Right lung (tissue), 5 donors: ENCODE data around the gene ACSF3. TPM values are rescaled to one million over a fixed set of nuclear protein-coding genes. Genes with fewer than 3 reads are reported as not detected.
"Not testable (repeated sequence)": the region's sequence is repeated elsewhere in the genome, so short reads cannot be mapped to it uniquely, and the experiment has no call there.

Experiments
- DNase-seq, 2 donors: peaks; one replicate each; pipeline ENCODE4 v3.0.0-alpha.2; 2013
- polyA plus RNA-seq, 5 donors: library from polyadenylated mRNA; unstranded; fragments of 120-200 nt; gene quantifications; one replicate each; pipeline versions ENCODE4 v1.2.1 to v1.2.3, GENCODE V29; 2013; ENCODE audit warnings: inconsistent platforms in 1 of 5, low replicate concordance in 1 of 5; ENCODE audit not compliant: insufficient read length in 5 of 5, insufficient read depth in 1 of 5

The ACSF3 gene
- polyA plus RNA-seq, 5 donors, result 27.9 to 36.5 (median 33.4) TPM

GRCh38 chr16:89188471-89189357 lies 95.1 kb downstream of the ACSF3 start:
- DNase-seq, result not testable (repeated sequence)

DNA sequence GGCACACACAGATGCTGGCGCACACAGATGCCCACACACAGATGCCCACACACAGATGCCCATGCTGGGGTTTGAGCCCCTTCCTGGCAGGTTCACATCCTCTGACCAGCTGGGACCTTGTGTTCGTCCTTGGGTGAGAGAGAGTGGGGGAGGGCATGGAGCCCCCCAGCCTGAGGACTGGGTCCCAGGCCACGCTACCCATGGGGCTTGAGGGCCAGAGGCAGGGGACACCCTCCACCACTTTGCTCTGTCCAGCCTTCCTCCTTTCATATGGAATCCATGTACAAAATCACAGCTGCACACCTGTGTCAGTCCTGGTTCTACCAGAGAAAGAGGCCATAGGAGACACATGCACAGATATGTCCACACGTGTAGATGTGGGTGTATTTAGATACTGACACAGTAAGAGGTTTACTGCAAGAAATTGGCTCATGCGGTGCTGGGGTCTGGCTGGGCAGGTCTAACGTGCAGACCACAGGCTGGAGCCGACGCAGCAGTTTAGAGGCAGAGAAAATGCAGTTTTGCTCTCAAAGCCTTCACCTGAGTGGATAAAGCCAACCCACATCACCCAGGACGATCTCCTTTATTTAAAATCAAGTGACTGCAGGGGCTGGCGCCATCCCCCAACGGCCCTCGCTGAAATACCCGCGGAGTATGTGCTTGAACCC lies 95.8 kb downstream of the ACSF3 start:
- no peak for DNase-seq

DNA sequence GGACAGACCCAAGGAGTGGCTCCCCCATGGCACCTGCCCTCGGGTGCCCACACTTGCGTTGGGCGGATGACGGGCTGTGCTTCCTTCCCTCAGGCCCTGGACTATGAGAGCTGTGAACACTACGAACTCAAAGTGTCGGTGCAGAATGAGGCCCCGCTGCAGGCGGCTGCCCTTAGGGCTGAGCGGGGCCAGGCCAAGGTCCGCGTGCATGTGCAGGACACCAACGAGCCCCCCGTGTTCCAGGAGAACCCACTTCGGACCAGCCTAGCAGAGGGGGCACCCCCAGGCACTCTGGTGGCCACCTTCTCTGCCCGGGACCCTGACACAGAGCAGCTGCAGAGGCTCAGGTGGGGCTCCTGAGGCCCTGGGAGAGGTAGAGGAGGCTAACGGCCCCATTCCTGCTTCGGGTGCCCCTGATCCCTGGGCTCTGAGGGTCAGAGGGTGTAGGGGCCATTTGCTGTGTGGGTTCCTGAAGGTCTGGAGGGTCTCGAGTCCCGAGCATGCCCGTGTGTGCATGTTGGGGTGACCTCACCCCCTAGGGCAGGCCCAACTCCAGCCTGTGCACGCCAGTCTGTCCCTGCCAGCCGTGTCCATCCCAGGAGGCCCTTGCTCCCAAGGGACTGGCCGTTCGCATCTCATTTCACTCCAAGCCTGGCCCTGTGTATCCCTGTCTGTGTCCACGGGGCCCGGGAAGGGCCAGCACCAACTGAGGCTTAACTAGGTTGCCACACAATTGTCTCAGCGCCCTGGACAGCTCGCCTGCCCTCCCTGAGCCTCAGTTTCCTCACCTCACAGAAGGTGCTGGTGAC lies 96.7 kb downstream of the ACSF3 start:
- DNase-seq, result no peak

GRCh38 chr16:89191033-89191900 lies 97.6 kb downstream of the ACSF3 start:
- no peak for DNase-seq

DNA sequence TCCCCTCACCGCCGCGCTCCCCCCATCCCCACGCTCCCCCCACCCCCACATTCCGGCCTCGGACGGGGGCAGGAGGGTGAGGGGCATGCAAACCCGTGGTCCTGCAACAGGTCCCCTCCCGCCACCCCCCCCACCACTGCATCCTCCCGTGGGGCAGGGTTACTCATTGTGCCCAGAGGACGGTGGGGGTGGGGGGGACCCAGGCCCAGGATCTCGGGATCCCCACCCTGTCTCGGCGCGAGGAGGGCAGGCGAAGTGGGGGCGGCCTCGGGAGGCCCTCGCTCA lies 98.2 kb downstream of the ACSF3 start:
- no peak for DNase-seq

DNA sequence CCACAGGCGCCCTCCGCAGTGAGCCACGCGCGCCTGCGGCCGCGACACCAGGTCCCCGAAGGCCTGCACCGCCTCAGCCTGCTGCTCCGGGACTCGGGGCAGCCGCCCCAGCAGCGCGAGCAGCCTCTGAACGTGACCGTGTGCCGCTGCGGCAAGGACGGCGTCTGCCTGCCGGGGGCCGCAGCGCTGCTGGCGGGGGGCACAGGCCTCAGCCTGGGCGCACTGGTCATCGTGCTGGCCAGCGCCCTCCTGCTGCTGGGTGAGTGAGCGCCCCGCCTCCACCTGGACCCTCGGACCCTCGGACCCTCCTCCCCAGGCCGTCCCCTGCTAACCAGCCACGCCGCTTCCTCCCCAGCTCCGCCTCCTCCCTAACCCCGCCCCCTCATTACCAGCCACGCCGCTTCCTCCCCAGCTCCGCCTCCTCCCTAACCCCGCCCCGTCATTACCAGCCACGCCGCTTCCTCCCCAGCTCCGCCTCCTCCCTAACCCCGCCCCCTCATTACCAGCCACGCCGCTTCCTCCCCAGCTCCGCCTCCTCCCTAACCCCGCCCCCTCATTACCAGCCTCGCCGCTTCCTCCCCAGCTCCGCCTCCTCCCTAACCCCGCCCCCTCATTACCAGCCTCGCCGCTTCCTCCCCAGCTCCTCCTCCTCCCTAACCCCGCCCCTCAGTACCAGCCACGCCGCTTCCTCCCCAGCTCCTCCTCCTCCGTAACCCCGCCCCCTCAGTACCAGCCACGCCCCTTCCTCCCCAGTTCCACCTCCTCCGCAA lies 98.7 kb downstream of the ACSF3 start:
- DNase-seq, result peak; percentile 53 to 66

- DNase-seq, result no peak
Measured at GRCh38 chr16:89192956-89193575, 99.4 kb downstream of the ACSF3 start.

DNA sequence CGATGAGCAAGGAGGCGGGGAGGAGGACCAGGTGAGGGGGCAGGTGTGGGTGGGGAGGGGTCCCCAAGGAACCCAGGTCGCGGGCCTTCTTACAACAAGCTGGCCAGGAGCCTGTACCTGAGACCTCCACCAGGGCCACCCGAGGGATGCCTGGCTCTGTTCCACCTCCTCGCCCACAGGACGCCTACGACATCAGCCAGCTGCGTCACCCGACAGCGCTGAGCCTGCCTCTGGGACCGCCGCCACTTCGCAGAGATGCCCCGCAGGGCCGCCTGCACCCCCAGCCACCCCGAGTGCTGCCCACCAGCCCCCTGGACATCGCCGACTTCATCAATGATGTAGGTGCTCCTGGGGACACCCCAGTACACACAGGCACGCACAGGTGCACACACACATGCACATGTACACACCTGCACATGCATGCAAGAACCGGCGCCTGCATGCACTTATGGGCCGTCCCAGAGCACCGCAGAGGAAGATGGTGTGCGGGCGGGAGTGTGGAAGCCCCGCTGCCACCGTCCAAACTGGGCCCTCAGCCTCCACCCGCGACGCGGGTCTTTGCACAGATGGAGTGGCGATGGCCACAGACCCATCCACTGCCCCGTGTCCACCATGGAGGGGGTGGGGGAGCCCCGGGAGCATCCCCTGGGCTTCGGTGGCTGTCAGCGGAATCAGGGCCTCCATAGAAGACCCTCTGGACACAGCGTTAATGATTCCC lies 100.1 kb downstream of the ACSF3 start:
- no peak for DNase-seq

- DNase-seq, result no peak
Measured at GRCh38 chr16:89194340-89195311, 101.0 kb downstream of the ACSF3 start.

DNA sequence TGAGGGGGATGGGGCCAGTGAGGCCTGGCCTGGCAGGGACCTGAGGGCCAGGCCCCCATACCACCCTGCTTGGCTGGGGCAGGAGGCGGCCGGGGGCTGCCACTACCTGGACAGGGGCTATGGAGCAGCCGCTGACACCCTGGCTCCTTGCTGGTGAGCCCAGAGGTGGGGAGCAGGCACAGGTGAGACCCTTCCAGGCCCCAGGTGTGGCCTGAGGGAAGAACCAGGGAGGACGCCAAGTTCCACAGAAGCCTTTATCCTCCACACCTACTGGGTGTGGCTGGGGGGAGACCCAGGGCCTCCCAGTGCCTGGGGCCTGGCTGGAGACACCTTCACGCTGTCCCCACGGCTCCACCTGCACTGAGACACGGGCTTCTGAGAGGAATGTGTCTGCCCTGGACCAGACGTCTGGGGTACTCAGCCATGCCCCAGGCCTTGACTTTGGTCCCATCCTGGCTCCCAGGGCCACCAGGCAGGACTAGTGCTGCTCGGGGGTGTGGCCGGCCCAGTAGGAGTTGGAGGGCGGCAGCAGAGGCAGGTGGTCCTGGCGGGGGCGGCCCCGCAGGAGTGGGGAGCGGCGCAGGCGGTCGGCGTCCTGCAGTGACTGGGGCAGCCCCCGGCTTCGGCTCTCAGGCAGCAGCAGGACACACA lies 102.0 kb downstream of the ACSF3 start:
- DNase-seq, result no peak

DNA sequence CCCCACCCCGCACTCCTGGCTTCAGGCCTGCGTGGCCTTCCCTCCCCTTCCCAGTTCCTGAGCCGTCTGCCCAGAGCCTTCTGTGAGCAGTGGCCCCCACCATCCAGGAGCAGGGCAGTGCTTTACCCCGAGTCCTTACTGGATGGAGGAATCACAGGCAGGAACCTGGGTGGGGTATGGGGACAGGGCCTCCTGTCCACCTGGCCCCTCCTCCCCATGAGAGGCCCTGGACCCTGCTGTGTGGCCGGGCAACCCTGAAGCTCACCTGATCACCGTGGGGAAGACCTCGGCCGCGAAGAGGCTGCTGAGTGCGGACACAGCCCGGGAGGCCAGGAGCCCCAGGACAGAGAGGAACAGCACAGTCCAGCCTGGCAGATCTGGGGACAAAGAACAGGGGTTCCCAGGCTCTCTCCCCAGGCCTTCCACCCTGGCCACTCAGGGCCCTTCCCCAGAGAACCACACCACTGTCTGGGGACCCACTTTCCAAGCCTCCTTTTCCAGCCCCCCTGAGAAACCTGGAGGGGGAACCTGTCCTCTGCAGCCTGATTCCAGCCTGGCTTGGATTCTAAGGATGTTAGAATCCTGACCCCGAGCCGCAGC lies 103.5 kb downstream of the ACSF3 start:
- no peak for DNase-seq

DNA sequence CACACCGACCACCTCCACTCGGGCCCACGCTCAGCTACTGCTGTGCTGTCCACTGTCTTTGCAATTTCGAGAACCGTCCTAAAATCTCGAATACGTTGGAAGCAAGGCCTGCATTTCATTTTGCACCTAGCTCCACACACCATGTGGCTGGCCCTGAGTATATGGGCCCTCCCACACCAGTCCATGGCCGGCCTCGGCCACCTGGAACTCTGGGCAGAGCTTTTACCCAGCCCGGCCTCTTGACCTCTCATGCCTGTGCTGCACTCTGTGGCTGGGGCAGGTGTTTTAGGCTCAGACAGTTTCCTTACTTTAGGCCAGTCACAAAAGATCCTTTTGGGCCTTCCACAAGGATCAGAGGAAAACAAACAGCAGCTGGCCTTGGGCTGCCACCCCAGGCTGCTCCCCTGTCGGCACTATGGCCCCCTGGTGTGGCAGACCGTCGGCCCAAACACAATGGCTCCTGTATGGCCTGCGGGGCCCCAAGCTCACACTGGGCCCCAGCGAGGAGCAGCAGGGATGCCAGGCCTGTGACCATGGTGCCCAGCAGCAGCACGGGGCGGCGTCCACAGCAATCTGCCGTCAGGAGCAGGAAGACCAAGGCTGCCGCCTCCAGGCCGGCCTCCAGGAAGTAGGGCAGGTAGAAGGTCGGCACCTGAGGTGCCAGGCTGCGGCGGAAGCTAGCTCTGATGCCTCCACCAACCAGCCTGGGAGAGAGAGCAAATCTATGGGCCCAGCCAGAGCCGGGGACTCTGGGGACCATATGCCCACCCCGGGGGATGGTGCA lies 104.2 kb downstream of the ACSF3 start:
- DNase-seq, result no peak

GRCh38 chr16:89198417-89199240 lies 105.0 kb downstream of the ACSF3 start:
- DNase-seq, result no peak

DNA sequence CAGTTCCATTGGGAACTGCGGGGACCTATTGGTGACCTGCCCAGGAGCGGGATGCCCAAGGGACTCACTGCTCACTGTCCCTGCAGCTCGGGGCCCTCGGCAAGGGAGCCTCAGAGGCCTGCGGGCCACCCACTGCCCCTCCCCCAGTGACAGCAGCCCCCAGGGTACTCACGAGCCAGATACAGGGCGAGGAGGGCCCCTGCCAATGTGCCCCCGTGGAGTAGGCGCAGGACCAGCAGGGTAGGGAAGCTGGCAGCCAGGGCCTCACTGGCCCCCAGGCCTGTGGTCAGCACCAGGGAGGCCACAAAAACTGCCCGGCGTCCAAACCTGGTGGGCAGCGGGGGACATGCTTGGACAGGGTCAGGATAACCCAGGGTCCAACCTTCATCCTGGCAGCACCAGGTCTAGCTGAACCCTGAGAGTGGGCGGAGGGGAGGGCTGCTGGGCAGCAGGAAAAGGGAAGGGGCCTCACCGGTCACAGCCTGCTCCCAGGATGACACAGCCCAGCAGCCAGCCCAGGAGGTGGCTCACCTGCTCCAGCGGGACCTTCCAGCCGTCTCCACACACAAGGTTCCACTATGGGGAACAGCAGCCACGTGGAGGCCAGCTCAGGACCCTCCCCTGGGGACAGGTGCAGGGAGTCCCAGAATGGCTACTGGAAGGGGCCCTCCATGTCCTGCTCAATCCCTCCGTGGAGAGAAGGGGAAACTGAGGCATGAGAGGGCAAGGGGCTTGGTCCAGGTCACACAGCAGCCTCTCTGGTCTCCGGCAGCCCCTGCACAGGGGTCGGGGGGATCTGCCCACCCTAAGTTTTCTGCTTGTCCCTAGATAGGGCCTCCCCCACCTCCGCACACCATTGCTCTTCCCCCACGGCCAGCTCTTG lies 105.8 kb downstream of the ACSF3 start:
- DNase-seq, result no peak
